ENCODE results near the gene RABGEF1. TPM values are rescaled to one million over a fixed set of nuclear protein-coding genes. Genes with fewer than 3 reads are reported as not detected.
"Not testable (repeated sequence)": the region's sequence is repeated elsewhere in the genome, so short reads cannot be mapped to it uniquely, and the experiment has no call there.

The RABGEF1 gene
- total and polyA plus RNA-seq, 7 donors, result 12.0 to 23.2 (median 18.7) TPM

DNA sequence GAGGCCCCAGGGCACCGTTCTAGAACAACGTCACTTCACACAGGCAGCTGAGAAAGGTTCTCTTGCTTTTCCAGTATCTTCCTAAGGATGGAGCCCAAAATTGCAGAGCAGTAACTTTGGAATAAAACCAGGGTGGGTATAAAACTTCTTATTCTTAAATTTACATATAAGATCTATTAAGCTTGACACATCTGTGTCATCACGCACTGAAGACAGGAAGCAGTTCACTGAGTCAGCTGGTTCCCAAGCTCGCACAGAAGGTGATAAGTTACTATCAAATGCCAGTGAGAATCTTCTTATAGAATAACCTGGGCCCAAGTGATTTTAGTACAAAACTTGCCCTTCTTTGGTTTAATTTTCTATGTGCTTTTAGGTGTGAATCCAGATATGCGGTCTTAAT lies 70.2 kb downstream of the RABGEF1 start:
- intact Hi-C loops (cut with DNase I), result no loop called here
- TF ChIP-seq, protein P1, sequence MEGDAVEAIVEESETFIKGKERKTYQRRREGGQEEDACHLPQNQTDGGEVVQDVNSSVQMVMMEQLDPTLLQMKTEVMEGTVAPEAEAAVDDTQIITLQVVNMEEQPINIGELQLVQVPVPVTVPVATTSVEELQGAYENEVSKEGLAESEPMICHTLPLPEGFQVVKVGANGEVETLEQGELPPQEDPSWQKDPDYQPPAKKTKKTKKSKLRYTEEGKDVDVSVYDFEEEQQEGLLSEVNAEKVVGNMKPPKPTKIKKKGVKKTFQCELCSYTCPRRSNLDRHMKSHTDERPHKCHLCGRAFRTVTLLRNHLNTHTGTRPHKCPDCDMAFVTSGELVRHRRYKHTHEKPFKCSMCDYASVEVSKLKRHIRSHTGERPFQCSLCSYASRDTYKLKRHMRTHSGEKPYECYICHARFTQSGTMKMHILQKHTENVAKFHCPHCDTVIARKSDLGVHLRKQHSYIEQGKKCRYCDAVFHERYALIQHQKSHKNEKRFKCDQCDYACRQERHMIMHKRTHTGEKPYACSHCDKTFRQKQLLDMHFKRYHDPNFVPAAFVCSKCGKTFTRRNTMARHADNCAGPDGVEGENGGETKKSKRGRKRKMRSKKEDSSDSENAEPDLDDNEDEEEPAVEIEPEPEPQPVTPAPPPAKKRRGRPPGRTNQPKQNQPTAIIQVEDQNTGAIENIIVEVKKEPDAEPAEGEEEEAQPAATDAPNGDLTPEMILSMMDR (IDR thresholded peaks at IDR 0.05), result no peak
- H3K27ac ChIP-seq, result no peak overlapping the region
- no peak for ATAC-seq
- no peaks in the 10 kb centered on the region for H3K9me3 ChIP-seq
- 94 to 96% (median 95%) methylated on average over 5 of the region's 5 CpGs for WGBS, 3 donors
- no peaks in the 10 kb centered on the region for H3K4me1 ChIP-seq
- H3K36me3 ChIP-seq (ENCODE audit: insufficient read depth in 1 of 2, low read depth in 1 of 2), result peaks cover 11 to 72% of the 10 kb centered on the region in 2 donors
- DNase-seq, result no peak
- H3K27me3 ChIP-seq (ENCODE audit: insufficient read depth in 3 of 3, low read length in 2 of 3), result no peaks in the 10 kb centered on the region
- H3K4me3 ChIP-seq, result no peak overlapping the region

DNA sequence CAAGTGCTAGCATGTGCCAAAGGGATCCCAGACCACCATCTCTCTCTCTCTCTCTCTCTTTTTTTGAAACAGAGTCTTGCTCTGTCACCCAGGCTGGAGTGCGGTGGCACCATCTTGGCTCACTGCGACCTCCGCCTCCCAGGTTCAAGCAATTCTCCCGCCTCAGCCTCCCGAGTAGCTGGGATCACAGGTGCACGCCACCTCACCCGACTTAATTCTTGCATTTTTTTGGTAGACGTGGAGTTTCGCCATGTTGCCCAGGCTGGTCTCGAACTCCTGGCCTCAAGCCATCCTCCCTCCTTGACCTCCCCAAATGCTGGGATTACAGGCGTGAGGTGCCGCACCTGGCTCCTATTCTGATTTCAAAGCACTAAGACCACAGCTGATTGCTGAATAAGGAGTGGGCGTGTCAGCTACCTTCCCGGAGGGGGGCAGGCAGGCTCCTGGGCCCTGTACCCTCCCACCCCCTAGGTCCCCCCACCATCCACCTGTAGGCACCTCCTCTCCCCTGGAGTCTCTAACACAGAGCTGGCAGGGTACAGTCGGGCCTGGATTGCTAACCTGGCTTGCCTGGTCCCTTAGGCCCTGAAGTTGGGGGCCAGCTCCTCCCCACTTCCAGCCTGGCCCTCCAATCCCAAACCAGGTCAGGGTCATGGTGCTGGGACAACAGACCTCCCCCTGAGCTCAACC lies 74.8 kb downstream of the RABGEF1 start:
- 87 to 92% (median 91%) methylated on average over 15 of the region's 15 CpGs for WGBS, 3 donors
- DNase-seq; intact Hi-C loops (cut with DNase I); ATAC-seq; H3K9me3 ChIP-seq; H3K27ac ChIP-seq; H3K4me3 ChIP-seq; H3K4me1 ChIP-seq; H3K27me3 ChIP-seq (ENCODE audit: insufficient read depth in 3 of 3, low read length in 2 of 3): not testable (repeated sequence)
- H3K36me3 ChIP-seq (ENCODE audit: insufficient read depth in 1 of 2, low read depth in 1 of 2), result peaks cover 6 to 26% of the 10 kb centered on the region in 2 donors

DNA sequence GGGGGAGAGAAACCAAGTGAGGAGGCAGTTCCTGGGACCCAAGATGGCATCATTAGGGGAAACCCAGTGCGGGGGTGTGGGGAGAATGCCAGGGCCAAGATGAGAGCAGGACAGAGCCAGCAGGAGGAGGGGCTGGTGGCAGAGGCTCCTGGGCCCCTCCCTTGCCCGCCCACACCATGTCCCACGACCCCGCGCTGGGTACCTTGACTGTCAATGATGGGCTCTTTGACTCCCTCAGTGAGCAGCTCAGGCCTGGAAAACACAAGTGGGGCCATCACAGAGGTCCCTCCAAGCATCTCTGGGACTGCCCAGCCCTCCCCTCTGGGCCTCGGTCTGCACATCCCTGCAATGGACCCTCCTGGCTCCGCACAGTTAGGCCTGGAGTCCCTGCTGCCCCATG lies 75.4 kb downstream of the RABGEF1 start:
- no peak overlapping the region for H3K4me3 ChIP-seq
- DNase-seq, result no peak
- H3K4me1 ChIP-seq, result no peaks in the 10 kb centered on the region
- WGBS, 3 donors, result 86 to 93% (median 90%) methylated on average over 6 to 7 of the region's 7 CpGs
- H3K27ac ChIP-seq, result no peak overlapping the region
- no peaks in the 10 kb centered on the region for H3K9me3 ChIP-seq
- intact Hi-C loops (cut with DNase I), result no loop called here
- H3K27me3 ChIP-seq (ENCODE audit: insufficient read depth in 3 of 3, low read length in 2 of 3), result no peaks in the 10 kb centered on the region
- H3K36me3 ChIP-seq (ENCODE audit: insufficient read depth in 1 of 2, low read depth in 1 of 2), result peaks cover 2 to 19% of the 10 kb centered on the region in 2 donors
- TF ChIP-seq, protein P1 (IDR thresholded peaks at IDR 0.05), result no peak
- ATAC-seq, result no peak

DNA sequence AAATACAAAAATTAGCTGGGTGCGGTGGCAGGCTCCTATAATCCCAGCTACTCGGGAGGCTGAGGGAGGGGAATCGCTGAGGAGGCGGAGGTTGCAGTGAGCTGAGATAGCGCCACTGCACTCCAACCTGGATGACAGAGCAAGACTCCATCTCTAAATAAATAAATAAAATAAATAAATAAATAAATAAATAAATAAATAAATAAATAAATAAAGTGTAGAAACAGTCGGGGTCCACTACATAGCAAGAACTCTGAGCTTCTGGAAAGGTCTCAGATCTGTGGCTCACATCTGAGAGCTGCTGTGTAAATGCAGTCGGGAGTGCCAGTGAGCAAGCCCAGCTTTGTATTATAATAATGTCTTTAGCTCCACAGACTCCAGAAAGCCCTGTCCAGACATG lies 76.1 kb downstream of the RABGEF1 start:
- intact Hi-C loops (cut with DNase I), result not testable (repeated sequence)

DNA sequence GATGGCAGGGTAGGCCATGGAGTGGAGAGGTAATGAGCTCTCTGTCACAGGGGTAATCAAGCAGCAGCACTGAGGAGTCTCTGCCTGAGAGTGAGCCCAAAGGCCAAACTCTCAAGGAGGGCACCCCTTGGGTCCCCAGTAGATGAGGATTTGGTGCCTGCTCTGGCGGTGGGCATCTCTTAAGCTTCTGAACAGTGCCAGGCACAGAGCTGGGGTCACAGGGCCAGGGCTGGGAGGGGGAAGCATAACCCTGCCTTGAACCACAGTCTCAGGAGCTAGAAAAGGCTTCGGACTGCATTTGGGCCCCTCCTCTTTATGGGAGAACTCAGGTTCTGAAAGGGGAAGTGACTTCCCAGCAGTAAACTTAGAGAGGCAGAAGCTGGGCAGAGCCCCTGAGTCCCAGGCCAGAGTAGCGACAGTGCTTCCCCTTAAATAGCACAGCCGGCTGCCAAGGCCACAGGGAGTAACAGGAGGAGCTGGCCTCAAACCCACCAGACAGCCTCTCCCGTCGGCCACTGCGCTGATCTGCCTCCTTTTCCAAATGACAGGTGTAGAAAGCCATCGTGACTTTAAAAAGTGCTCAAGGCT lies 76.8 kb downstream of the RABGEF1 start:
- WGBS, 3 donors, result 28 to 36% (median 34%) methylated on average over 7 of the region's 8 CpGs
- intact Hi-C loops (cut with DNase I); H3K4me3 ChIP-seq; H3K9me3 ChIP-seq; H3K36me3 ChIP-seq (ENCODE audit: insufficient read depth in 1 of 2, low read depth in 1 of 2); H3K4me1 ChIP-seq; DNase-seq; H3K27me3 ChIP-seq (ENCODE audit: insufficient read depth in 3 of 3, low read length in 2 of 3): not testable (repeated sequence)
- H3K27ac ChIP-seq, result peak overlapping the region; percentile 46
- ATAC-seq, result peak; percentile 89 to 97 (median 94)

More for the DNA sequence above, 76.1 kb downstream of the RABGEF1 start:
- not testable (repeated sequence) for H3K27me3 ChIP-seq (ENCODE audit: insufficient read depth in 3 of 3, low read length in 2 of 3); H3K4me1 ChIP-seq; DNase-seq; H3K27ac ChIP-seq; H3K9me3 ChIP-seq; H3K4me3 ChIP-seq; ATAC-seq
- 88 to 94% (median 92%) methylated on average over 7 of the region's 7 CpGs for WGBS, 3 donors
- H3K36me3 ChIP-seq (ENCODE audit: insufficient read depth in 1 of 2, low read depth in 1 of 2), result peaks cover 2 to 12% of the 10 kb centered on the region in 2 donors

DNA sequence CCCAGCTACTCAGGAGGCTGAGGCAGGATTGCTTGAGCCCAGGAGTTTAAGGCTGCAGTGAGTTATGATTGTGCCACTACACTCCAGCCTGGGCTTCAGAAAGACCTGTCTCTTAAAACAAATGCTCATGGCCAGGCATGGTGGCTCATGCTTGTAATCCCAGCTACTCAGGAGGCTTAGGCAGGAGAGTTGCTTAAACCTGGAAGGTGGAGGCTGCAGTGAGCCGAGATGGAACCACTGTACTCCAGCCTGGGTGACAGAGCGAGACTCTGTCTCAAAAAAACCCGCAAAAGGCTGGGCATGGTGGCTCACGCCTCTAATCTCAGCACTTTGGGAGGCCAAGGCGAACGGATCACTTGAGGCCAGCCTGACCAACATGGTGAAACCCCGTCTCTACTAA lies 77.4 kb downstream of the RABGEF1 start:
- H3K4me3 ChIP-seq; H3K27me3 ChIP-seq (ENCODE audit: insufficient read depth in 3 of 3, low read length in 2 of 3); H3K4me1 ChIP-seq; H3K27ac ChIP-seq; intact Hi-C loops (cut with DNase I); DNase-seq; H3K36me3 ChIP-seq (ENCODE audit: insufficient read depth in 1 of 2, low read depth in 1 of 2); H3K9me3 ChIP-seq; ATAC-seq: not testable (repeated sequence)
- WGBS, 3 donors, result 77 to 84% (median 78%) methylated on average over 7 of the region's 7 CpGs

All from psoas muscle (tissue), 8 donors.